Kidney epithelial cell (primary cell): Measurements from ENCODE around the gene CELSR1. TPM values are rescaled to one million over a fixed set of nuclear protein-coding genes. Genes with fewer than 3 reads are reported as not detected.
"Not testable (repeated sequence)": the region's sequence is repeated elsewhere in the genome, so short reads cannot be mapped to it uniquely, and the experiment has no call there.

Experiments used
- DNase-seq: peaks from one replicate; pipeline ENCODE4 v3.0.0-alpha.2; 2010; ENCODE audit warnings: low read depth
- H3K27me3 ChIP-seq: 2 replicates; pipeline ENCODE4 v1.6.0; 2011; ENCODE audit warnings: low read length; ENCODE audit not compliant: control insufficient read depth, insufficient read depth
- H3K36me3 ChIP-seq: 2 replicates; pipeline ENCODE4 v1.5.1; 2011; ENCODE audit warnings: low read length; ENCODE audit not compliant: control insufficient read depth, insufficient read depth
- H3K4me3 ChIP-seq: 2 replicates; pipeline ENCODE4 v1.5.1; 2011; ENCODE audit warnings: low read depth, mild to moderate bottlenecking, control low read depth, low read length
- CTCF ChIP-seq: IDR thresholded peaks from 2 replicates; pipeline ENCODE4 v1.5.1; 2011; ENCODE audit warnings: mild to moderate bottlenecking, moderate library complexity, low read length, control low read depth, inconsistent platforms; ENCODE audit not compliant: insufficient read depth, poor library complexity, severe bottlenecking
- total RNA-seq: library from RNA; depleted of rRNA; stranded (reverse); fragments of >200 nt; gene quantifications from 2 replicates; pipeline ENCODE4 v1.2.3, GENCODE V29; 2015

The CELSR1 gene
- total RNA-seq, 1 donor from 2014 or later: 180 TPM

DNA sequence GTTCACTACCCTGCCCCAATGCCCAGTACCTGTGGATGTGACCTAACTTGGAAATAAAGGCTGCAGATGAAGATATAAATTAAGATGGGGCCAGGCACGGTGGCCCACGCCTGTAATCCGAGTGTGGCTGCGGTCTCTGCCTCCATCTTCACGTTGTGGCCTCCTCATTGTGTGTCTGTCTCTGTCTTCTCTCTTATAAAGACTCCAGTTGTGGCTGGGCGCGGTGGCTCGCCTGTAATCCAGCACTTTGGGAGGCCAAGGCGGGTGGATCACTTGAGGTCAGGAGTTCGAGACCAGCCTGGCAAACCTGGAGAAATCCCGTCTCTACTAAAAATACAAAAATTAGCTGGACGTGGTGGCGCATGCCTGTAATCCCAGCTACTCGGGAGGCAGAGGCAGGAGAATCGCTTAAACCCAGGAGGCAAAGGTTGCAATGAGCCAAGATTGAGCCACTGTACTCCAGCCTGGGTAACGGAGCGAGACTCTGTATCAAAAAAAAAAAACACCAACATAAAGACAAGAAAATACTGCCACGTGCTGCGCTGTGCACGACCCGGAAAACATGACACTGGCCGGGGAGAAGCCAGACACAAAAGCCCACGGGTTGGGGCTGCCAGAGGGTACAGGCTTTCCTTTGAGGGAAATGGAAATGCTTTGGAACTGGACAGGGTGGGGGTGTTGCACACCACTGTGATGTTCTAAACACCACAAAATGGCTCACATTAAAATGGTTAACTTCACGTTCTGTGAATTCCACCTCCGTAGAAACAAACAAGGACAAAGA is 18.7 kb downstream of the CELSR1 start:
- Histone ChIP-seq H3K27me3 (no peaks in the 10 kb centered on the region), H3K36me3 (no peaks in the 10 kb centered on the region), H3K4me3 (no peak overlapping the region)
- no peak for TF ChIP-seq CTCF
- DNase-seq: no peak

GRCh38 chr22:46518038-46518437 is 19.4 kb downstream of the CELSR1 start:
- H3K36me3 ChIP-seq: no peaks in the 10 kb centered on the region
- no peak for TF ChIP-seq CTCF
- no peaks in the 10 kb centered on the region for H3K27me3 ChIP-seq
- DNase-seq: no peak
- no peak overlapping the region for H3K4me3 ChIP-seq

- no peaks in the 10 kb centered on the region for H3K27me3 ChIP-seq
- H3K4me3 ChIP-seq: no peak overlapping the region
- no peak for TF ChIP-seq CTCF
- DNase-seq: no peak
- no peaks in the 10 kb centered on the region for H3K36me3 ChIP-seq
These were observed 20.1 kb downstream of the CELSR1 start for GRCh38 chr22:46517255-46517761.

GRCh38 chr22:46516638-46517037 is 20.8 kb downstream of the CELSR1 start:
- no peak for DNase-seq
- Histone ChIP-seq H3K4me3 (no peak overlapping the region), H3K27me3 (no peaks in the 10 kb centered on the region), H3K36me3 (no peaks in the 10 kb centered on the region)
- no peak for TF ChIP-seq CTCF

GRCh38 chr22:46516112-46516487 is 21.3 kb downstream of the CELSR1 start:
- not testable (repeated sequence) for H3K4me3 ChIP-seq, H3K36me3 ChIP-seq, DNase-seq, H3K27me3 ChIP-seq

DNA sequence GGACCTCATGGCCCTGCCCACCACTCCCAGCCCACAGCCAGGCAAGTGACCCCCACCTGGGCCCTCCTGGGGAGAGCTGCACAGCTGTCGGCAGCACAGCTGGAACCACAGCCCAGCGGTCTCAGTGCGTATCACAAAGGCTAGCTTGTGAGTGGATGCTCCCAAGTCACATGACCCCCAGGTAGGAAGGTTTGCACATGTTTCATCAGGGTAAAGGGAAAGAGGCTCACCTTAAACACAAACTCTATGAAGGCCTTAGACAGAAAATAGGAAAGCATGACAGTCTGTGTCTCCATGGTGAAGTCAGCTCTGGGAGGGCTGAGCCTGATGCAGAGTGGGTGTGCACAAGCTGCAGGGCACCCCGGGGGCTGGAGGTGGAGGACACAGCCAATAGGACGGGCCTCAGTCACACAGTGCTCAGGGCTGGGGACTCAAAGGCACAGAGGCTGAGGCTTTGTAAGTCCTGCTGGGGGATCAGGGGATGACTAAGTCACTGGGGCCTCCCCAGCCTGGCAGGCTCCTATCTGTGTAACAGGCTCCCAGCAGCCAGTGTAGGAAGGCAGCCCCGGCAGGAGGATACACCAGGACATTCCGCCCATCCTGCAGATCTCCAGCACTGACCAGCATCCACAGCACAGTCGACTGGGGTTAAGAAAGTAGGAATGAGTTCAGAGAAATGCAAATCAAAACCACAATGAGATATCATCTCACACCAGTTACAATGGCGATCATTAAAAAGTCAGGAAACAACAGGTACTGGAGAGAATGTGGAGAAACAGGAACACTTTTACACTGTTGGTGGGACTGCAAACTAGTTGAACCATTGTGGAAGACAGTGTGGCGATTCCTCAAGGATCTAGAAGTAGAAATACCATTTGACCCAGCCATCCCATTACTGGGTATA is 22.0 kb downstream of the CELSR1 start:
- H3K27me3 ChIP-seq: no peaks in the 10 kb centered on the region
- no peak overlapping the region for H3K4me3 ChIP-seq
- TF ChIP-seq CTCF: no peak
- no peak for DNase-seq
- H3K36me3 ChIP-seq: no peaks in the 10 kb centered on the region
